Subcutaneous abdominal adipose tissue (tissue), 5 donors: ENCODE results near the gene PRKCZ.

ENCODE experiments used
- H3K27ac ChIP-seq: one replicate; pipeline ENCODE4 v1.7.0; 2013; ENCODE audit warnings: low read depth, mild to moderate bottlenecking, inconsistent platforms, low read length, moderate library complexity
- H3K27me3 ChIP-seq, 5 donors: one replicate each; pipeline ENCODE4 v1.7.0; 2013; ENCODE audit warnings: low read length in 5 of 5, inconsistent platforms in 1 of 5; ENCODE audit not compliant: control insufficient read depth in 5 of 5, insufficient read depth in 4 of 5
- H3K36me3 ChIP-seq, 5 donors: one replicate each; pipeline ENCODE4 v1.7.0; 2013; ENCODE audit warnings: low read length in 5 of 5; ENCODE audit not compliant: control insufficient read depth in 5 of 5, insufficient read depth in 5 of 5
- H3K4me1 ChIP-seq, 5 donors: one replicate each; pipeline ENCODE4 v1.7.0; 2013; ENCODE audit warnings: low read length in 5 of 5, mild to moderate bottlenecking in 3 of 5, moderate library complexity in 1 of 5; ENCODE audit not compliant: control insufficient read depth in 5 of 5, insufficient read depth in 5 of 5
- H3K4me3 ChIP-seq, 5 donors: one replicate each; pipeline ENCODE4 v1.7.0; 2013; ENCODE audit warnings: low read length in 5 of 5, low read depth in 1 of 5
- H3K9ac ChIP-seq, 5 donors: one replicate each; pipeline ENCODE4 v1.7.0; 2013; ENCODE audit warnings: low read length in 5 of 5, mild to moderate bottlenecking in 4 of 5, moderate library complexity in 3 of 5
- H3K9me3 ChIP-seq, 5 donors: one replicate each; pipeline ENCODE4 v1.7.0; 2013; ENCODE audit warnings: low read length in 5 of 5; ENCODE audit not compliant: control insufficient read depth in 5 of 5
- donor health status: healthy.
- donor health status: healthy.
- donor health status: healthy.
- donor health status: healthy.
- donor health status: healthy.

Gene PRKCZ

GRCh38 chr1:2060535-2060934 lies 10.3 kb downstream of the PRKCZ start:
- Histone ChIP-seq H3K4me3 (no peak overlapping the region), H3K27ac (no peak overlapping the region), H3K27me3 (peaks cover 0 to 19% (median 3%) of the 10 kb centered on the region in 5 donors), H3K4me1 (no peaks in the 10 kb centered on the region), H3K36me3 (no peaks in the 10 kb centered on the region), H3K9me3 (peaks cover 4 to 10% (median 8%) of the 10 kb centered on the region in 5 donors), H3K9ac (no peak overlapping the region)

- Histone ChIP-seq H3K36me3 (no peaks in the 10 kb centered on the region), H3K9me3 (peaks cover 4 to 12% (median 9%) of the 10 kb centered on the region in 5 donors), H3K4me1 (no peaks in the 10 kb centered on the region), H3K27ac (no peak overlapping the region), H3K9ac (no peak overlapping the region), H3K4me3 (no peak overlapping the region), H3K27me3 (peaks cover 0 to 18% (median 3%) of the 10 kb centered on the region in 5 donors)
Observed at GRCh38 chr1:2061065-2061778, 11.0 kb downstream of the PRKCZ start.

GRCh38 chr1:2065699-2066098 lies 15.5 kb downstream of the PRKCZ start:
- H3K9ac ChIP-seq: no peak overlapping the region
- peaks cover 0 to 23% (median 20%) of the 10 kb centered on the region in 5 donors for H3K27me3 ChIP-seq
- no peaks in the 10 kb centered on the region for H3K36me3 ChIP-seq
- no peak overlapping the region for H3K4me3 ChIP-seq
- H3K9me3 ChIP-seq: peaks cover 4 to 12% (median 9%) of the 10 kb centered on the region in 5 donors
- H3K4me1 ChIP-seq: no peaks in the 10 kb centered on the region
- no peak overlapping the region for H3K27ac ChIP-seq

GRCh38 chr1:2067393-2067792 lies 17.2 kb downstream of the PRKCZ start:
- no peak overlapping the region for H3K27ac ChIP-seq
- H3K9me3 ChIP-seq: peaks cover 4 to 12% (median 9%) of the 10 kb centered on the region in 5 donors
- H3K36me3 ChIP-seq: no peaks in the 10 kb centered on the region

GRCh38 chr1:2067981-2068380 lies 17.8 kb downstream of the PRKCZ start:
- Histone ChIP-seq H3K9me3 (peaks cover 4 to 12% (median 9%) of the 10 kb centered on the region in 5 donors), H3K27me3 (peaks cover 10 to 40% (median 30%) of the 10 kb centered on the region in 5 donors), H3K9ac (no peak overlapping the region), H3K27ac (no peak overlapping the region), H3K4me1 (no peaks in the 10 kb centered on the region), H3K36me3 (no peaks in the 10 kb centered on the region), H3K4me3 (no peak overlapping the region)

More at GRCh38 chr1:2067393-2067792, 17.2 kb downstream of the PRKCZ start:
- peaks cover 4 to 34% (median 25%) of the 10 kb centered on the region in 5 donors for H3K27me3 ChIP-seq
- H3K4me3 ChIP-seq: no peak overlapping the region
- no peak overlapping the region for H3K9ac ChIP-seq
- H3K4me1 ChIP-seq: no peaks in the 10 kb centered on the region

GRCh38 chr1:2068951-2069350 lies 18.7 kb downstream of the PRKCZ start:
- H3K4me1 ChIP-seq: no peaks in the 10 kb centered on the region
- H3K9me3 ChIP-seq: peaks cover 4 to 12% (median 9%) of the 10 kb centered on the region in 5 donors
- no peak overlapping the region for H3K4me3 ChIP-seq
- no peak overlapping the region for H3K27ac ChIP-seq
- H3K27me3 ChIP-seq: peaks cover 15 to 49% (median 39%) of the 10 kb centered on the region in 5 donors
- H3K9ac ChIP-seq: no peak overlapping the region
- H3K36me3 ChIP-seq: no peaks in the 10 kb centered on the region

- no peak overlapping the region for H3K4me3 ChIP-seq
- H3K9ac ChIP-seq: no peak overlapping the region
- no peak overlapping the region for H3K27ac ChIP-seq
- H3K9me3 ChIP-seq: peaks cover 0 to 4% (median 2%) of the 10 kb centered on the region in 5 donors
- no peaks in the 10 kb centered on the region for H3K4me1 ChIP-seq
- H3K36me3 ChIP-seq: no peaks in the 10 kb centered on the region
- H3K27me3 ChIP-seq: peaks cover 15 to 60% (median 44%) of the 10 kb centered on the region in 5 donors
Observed at GRCh38 chr1:2070016-2070415, 19.8 kb downstream of the PRKCZ start.

GRCh38 chr1:2070800-2071530 lies 20.8 kb downstream of the PRKCZ start:
- Histone ChIP-seq H3K36me3 (no peaks in the 10 kb centered on the region), H3K27ac (no peak overlapping the region), H3K9me3 (no peaks in the 10 kb centered on the region), H3K9ac (no peak overlapping the region), H3K4me1 (no peaks in the 10 kb centered on the region), H3K27me3 (peaks cover 15 to 61% (median 53%) of the 10 kb centered on the region in 5 donors), H3K4me3 (no peak overlapping the region)

- H3K4me1 ChIP-seq: no peaks in the 10 kb centered on the region
- H3K27ac ChIP-seq: no peak overlapping the region
- no peak overlapping the region for H3K9ac ChIP-seq
- H3K4me3 ChIP-seq: no peak overlapping the region
- no peaks in the 10 kb centered on the region for H3K36me3 ChIP-seq
- H3K27me3 ChIP-seq: peaks cover 15 to 61% (median 59%) of the 10 kb centered on the region in 5 donors
- peaks cover 0 to 8% (median 6%) of the 10 kb centered on the region in 5 donors for H3K9me3 ChIP-seq
Observed at GRCh38 chr1:2072109-2072806, 22.0 kb downstream of the PRKCZ start.
